ENCODE results near the gene ASCL3. TPM values are rescaled to one million over a fixed set of nuclear protein-coding genes. Genes with fewer than 3 reads are reported as not detected.

The ASCL3 gene
- total RNA-seq, 1 donor from 2014 or later = not detected

DNA sequence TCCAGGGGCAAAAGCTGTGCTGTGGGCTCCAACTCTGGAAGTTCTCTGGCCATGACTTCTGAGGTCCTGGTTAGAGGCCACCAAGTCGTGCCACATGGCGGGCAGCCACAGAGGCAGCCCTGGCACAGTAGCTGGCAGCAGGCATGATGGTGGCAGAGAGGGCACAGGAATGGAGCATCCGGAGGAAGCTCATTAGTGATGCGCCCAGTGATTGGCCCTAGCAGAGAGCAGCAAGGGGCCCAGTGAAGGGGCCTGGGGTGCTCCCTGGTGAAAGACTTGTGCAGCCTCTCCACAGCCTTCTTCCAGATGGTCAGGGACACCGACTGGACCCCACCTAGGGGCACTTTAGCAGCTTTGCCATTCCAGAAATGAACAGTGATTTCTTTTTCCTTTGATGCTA lies 17.1 kb downstream of the ASCL3 start:
- Histone ChIP-seq H3K9me3 (no peaks in the 10 kb centered on the region), H3K36me3 (peaks cover 11 to 23% of the 10 kb centered on the region in 2 donors), H3K4me3 (no peak overlapping the region), H3K27me3 (no peaks in the 10 kb centered on the region), H3K27ac (no peak overlapping the region), H3K4me1 (no peaks in the 10 kb centered on the region)
- TF ChIP-seq, protein P1, sequence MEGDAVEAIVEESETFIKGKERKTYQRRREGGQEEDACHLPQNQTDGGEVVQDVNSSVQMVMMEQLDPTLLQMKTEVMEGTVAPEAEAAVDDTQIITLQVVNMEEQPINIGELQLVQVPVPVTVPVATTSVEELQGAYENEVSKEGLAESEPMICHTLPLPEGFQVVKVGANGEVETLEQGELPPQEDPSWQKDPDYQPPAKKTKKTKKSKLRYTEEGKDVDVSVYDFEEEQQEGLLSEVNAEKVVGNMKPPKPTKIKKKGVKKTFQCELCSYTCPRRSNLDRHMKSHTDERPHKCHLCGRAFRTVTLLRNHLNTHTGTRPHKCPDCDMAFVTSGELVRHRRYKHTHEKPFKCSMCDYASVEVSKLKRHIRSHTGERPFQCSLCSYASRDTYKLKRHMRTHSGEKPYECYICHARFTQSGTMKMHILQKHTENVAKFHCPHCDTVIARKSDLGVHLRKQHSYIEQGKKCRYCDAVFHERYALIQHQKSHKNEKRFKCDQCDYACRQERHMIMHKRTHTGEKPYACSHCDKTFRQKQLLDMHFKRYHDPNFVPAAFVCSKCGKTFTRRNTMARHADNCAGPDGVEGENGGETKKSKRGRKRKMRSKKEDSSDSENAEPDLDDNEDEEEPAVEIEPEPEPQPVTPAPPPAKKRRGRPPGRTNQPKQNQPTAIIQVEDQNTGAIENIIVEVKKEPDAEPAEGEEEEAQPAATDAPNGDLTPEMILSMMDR (IDR thresholded peaks at IDR 0.05) = no peak
- DNase-seq (ENCODE audit: low spot score in 2 of 2) = no peak
- intact Hi-C loops (cut with DNase I) = no loop called here

DNA sequence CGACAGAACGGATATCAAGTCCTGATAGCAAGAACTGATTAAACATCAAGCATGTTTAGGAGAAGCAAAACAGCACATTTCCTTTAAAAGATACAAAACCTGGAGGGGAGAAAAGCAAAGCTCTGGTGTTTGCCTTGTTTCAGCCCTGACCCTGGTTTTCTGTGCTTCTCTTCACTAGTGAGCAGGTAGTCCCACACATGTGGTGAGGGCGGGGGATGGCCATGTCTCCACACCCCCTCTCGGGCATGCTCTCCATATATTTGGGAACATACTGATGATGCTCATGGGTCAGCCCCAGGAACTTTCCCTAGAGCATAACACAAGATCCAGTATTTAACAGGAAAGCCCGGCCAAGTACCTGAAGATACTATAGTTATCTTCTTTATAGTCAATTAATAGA lies 20.1 kb downstream of the ASCL3 start:
- Histone ChIP-seq H3K27me3 (no peaks in the 10 kb centered on the region), H3K36me3 (peaks cover 18 to 44% of the 10 kb centered on the region in 2 donors), H3K4me1 (peaks cover 0 to 5% of the 10 kb centered on the region in 2 donors), H3K9me3 (no peaks in the 10 kb centered on the region), H3K27ac (no peak overlapping the region), H3K4me3 (no peak overlapping the region)
- DNase-seq (ENCODE audit: low spot score in 2 of 2) = no peak
- intact Hi-C loops (cut with DNase I) = no loop called here
- TF ChIP-seq, protein P1 (IDR thresholded peaks at IDR 0.05) = no peak

DNA sequence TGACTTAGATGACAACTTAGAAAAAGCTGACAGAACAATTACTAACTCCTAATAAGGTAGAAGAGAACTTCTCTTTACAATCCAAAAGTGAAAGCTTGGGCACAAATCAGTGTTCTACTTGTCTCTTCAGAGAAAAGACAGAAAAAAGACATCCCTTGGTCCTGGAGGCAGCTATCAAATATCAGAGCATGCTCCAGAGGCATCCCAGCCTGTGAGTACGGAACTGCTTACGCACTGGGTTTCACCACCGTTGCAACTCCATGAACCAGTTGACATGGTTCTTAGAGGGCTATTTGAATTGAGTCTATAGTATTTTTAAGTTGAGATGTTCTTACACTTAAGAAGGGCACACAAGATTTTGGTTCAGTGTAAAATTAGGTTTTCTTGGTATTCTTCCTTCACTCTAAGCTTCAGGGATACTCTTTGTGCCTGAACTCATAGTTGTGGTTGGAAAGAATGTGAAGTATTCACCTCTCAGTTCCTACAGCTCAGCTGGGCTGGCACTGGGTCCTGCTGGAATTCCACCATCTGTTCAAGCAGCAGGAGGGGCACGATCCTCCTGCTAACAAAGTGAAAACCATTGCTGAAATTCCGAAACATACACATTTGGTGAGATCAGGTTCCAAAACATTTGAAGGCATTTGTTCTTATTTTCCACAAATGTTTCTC lies 25.5 kb downstream of the ASCL3 start:
- Histone ChIP-seq H3K27me3 (no peaks in the 10 kb centered on the region), H3K9me3 (no peaks in the 10 kb centered on the region), H3K36me3 (peaks cover 15 to 37% of the 10 kb centered on the region in 2 donors), H3K27ac (peak overlapping the region; percentile 80), H3K4me3 (peak overlapping the region; percentile 4 to 44), H3K4me1 (peaks cover 7 to 28% of the 10 kb centered on the region in 2 donors)
- intact Hi-C loops (cut with DNase I) = loop anchor here (2.0 kb wide), 1 partner anchor 42 kb away; no protein-coding TSS in a partner anchor
- DNase-seq (ENCODE audit: low spot score in 2 of 2) = peak in 1 of 2 donors; percentile 73
- TF ChIP-seq, protein P1 (IDR thresholded peaks at IDR 0.05) = no peak

DNA sequence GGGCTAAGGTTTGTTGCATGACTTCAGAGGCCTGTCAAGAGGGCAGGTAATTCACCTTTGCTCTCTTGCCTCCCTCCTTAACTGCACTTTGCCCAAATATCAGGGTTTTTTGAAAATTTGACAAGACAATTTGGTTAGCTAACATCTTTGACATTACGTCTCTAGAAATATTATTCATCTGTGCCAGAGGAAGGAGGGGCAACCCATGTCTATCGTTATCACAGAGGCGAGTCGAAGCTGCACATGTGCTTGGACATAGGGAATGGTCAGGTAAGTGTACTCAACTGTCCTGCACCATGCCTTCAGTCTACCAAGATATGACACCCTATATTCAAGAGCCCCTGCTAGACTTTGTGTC lies 28.2 kb downstream of the ASCL3 start:
- Histone ChIP-seq H3K9me3 (no peaks in the 10 kb centered on the region), H3K27ac (peak overlapping the region in 1 of 2 donors; percentile 65), H3K4me1 (peaks cover 11 to 28% of the 10 kb centered on the region in 2 donors), H3K36me3 (peaks cover under 1 to 10% of the 10 kb centered on the region in 2 donors), H3K27me3 (no peaks in the 10 kb centered on the region), H3K4me3 (peak overlapping the region in 1 of 2 donors; percentile 50)
- TF ChIP-seq, protein P1 (IDR thresholded peaks at IDR 0.05) = no peak
- intact Hi-C loops (cut with DNase I) = loop anchor here (5.0 kb wide), 2 partner anchors 102 to 223 kb away; a partner anchor contains a TSS
- no peak for DNase-seq (ENCODE audit: low spot score in 2 of 2)

DNA sequence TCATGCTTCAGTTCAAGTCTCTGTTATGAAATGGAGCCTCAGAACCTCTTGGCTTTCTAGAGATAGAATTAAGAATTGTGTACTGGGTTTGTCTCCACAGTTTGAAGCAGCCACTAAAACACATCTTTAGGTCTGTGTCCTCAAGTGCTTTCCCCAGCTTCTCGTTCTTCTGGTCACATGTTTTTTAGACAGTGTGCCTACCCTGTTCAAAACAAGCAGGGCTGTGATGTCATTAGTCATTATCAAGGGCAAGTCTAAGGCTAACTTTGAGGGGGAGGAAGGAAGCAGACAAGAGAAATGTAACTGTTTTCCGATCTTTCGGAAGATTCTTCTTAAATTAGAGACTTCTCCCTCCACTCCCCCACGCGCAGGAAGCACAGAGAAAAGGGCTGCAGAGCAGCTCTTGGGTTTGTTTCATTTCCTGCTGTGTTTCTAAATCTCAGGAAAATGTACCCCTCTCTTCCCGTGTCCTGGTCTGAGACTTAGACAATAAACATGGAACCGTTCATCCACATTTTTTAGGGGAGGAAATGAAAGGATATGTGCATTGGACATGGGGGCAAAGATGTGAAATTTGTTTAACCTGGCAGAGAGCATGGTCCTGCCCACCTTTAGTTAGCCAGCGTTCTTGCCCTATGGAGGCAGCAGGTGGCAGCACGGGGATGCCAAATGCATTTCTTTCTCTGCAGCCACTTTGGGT lies 28.7 kb downstream of the ASCL3 start:
- Histone ChIP-seq H3K9me3 (no peaks in the 10 kb centered on the region), H3K27me3 (no peaks in the 10 kb centered on the region), H3K4me3 (peak overlapping the region; percentile 19 to 50), H3K4me1 (peaks cover 11 to 28% of the 10 kb centered on the region in 2 donors), H3K36me3 (peaks cover 0 to 5% of the 10 kb centered on the region in 2 donors), H3K27ac (peak overlapping the region; percentile 52 to 65)
- DNase-seq (ENCODE audit: low spot score in 2 of 2) = no peak
- TF ChIP-seq, protein P1 (IDR thresholded peaks at IDR 0.05) = peak; percentile 56 to 72 (median 57)
- intact Hi-C loops (cut with DNase I) = loop anchor here (5.0 kb wide), 2 partner anchors 102 to 223 kb away; a partner anchor contains a TSS

All from ascending aorta (tissue), 2 donors.